ENCODE data around the gene FOXQ1.
A peak's percentile ranks its signal among the peaks of the same experiment; 100 is the strongest.

The FOXQ1 gene

DNA sequence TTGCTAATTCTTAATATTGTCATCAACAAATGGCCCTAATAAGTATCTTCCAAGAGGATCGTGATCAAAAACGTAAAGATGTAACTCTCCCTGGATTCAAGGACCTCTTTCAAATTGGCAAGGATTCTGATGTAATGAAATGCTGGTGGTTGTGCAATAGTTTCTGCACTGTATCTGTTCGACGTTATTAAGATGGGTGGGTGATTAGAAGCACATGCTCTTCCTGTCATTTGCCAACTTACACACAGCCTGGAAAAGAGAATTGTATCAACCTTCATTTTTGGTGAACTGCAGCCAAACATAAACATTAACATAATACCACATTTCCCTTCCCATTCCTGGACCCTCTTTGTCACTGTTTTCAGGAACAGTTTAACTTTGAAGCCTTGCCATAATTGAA, 9.8 kb downstream of the FOXQ1 start (continued):
- TF ChIP-seq, protein P1, sequence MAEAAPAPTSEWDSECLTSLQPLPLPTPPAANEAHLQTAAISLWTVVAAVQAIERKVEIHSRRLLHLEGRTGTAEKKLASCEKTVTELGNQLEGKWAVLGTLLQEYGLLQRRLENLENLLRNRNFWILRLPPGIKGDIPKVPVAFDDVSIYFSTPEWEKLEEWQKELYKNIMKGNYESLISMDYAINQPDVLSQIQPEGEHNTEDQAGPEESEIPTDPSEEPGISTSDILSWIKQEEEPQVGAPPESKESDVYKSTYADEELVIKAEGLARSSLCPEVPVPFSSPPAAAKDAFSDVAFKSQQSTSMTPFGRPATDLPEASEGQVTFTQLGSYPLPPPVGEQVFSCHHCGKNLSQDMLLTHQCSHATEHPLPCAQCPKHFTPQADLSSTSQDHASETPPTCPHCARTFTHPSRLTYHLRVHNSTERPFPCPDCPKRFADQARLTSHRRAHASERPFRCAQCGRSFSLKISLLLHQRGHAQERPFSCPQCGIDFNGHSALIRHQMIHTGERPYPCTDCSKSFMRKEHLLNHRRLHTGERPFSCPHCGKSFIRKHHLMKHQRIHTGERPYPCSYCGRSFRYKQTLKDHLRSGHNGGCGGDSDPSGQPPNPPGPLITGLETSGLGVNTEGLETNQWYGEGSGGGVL (tag by site-specific recombination; IDR thresholded peaks at IDR 0.05) = 0 out of 2 replicates have a peak, but pooled peaks have one; percentile 11

DNA sequence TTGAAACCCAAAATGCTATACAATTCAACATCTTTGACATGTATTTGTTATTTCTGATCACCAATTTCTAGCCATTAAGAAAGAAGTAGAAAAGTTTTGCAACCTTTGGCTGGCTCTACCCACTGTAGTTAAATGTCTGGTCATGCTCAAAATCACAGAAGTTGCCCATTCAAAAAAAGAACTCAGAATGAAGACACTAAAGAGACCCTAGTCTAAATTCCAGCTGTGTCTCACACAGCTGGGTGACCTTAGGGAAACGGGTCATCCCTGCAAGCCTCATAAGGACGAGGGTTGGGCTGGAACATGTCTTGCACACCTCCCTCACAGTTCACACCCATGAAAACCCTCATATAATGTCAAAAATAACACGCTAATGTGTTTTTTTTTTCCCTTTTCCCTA, 10.3 kb downstream of the FOXQ1 start:
- TF ChIP-seq ZNF37A (tag by site-specific recombination; IDR thresholded peaks at IDR 0.05) (no peak), YY2 (tag by site-specific recombination; IDR thresholded peaks at IDR 0.05) (no peak), ZNF777 (tag by site-specific recombination; IDR thresholded peaks at IDR 0.05; ENCODE audit: borderline replicate concordance) (no peak), ZNF544 (tag by site-specific recombination; IDR thresholded peaks at IDR 0.05) (no peak), ZNF202 (tag by site-specific recombination; IDR thresholded peaks at IDR 0.05; ENCODE audit: borderline replicate concordance) (no peak), ZNF174 (tag by site-specific recombination; IDR thresholded peaks at IDR 0.05) (no peak), ZNF223 (tag by site-specific recombination; IDR thresholded peaks at IDR 0.05) (no peak)
- TF ChIP-seq, protein P2, sequence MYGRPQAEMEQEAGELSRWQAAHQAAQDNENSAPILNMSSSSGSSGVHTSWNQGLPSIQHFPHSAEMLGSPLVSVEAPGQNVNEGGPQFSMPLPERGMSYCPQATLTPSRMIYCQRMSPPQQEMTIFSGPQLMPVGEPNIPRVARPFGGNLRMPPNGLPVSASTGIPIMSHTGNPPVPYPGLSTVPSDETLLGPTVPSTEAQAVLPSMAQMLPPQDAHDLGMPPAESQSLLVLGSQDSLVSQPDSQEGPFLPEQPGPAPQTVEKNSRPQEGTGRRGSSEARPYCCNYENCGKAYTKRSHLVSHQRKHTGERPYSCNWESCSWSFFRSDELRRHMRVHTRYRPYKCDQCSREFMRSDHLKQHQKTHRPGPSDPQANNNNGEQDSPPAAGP (tag by site-specific recombination; IDR thresholded peaks at IDR 0.05) = no peak
- Histone ChIP-seq H3K4me3 (ENCODE audit: low read depth, low read length) (no peak overlapping the region), H3K4me1 (ENCODE audit: control insufficient read depth, insufficient read depth, low read length) (peaks cover 2% of the 10 kb centered on the region; the same call in 1 of the 2 replicates), H3K36me3 (ENCODE audit: control insufficient read depth in 2 of 2, insufficient read depth in 1 of 2, low read length in 2 of 2) (no peaks in the 10 kb centered on the region), H3K27ac (ENCODE audit: extremely low read depth, low read depth, low read length) (no peak overlapping the region), H3K9me3 (ENCODE audit: control insufficient read depth, insufficient read depth, low read depth, low read length) (no peaks in the 10 kb centered on the region)
- ChIA-PET POLR2A (no interaction called here), CTCF (no interaction called here)

DNA sequence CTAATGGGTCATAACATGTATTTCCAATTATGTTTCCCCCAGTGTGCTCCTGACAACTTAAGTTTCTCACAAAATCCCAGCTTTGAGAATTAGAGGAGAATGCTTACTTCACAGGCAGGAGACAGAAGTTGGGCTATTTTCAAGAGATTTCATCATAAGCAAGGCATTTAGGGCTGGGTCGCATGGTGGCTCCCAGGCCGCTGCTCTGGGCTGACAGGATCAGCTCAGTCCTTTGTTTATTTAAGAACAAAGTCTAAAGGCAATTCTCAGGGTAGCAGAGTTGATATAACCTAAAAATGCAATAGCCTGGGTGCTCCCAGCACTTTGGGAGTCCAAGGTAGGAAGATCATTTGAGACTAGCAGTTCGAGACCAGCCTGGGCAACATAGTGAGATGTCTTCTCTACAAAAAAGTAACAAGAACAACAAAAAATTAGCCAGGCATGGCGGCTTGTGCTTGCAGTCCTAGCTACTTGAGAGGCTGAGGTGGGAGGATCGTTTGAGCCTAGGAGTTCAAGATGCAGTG, 10.9 kb downstream of the FOXQ1 start:
- ChIA-PET POLR2A (no interaction called here), CTCF (interaction anchor here (0.7 kb wide), 1 partner anchor 14 kb away, joined by 6 read pairs; no protein-coding TSS in a partner anchor)
- H3K4me3 ChIP-seq (ENCODE audit: low read depth, low read length) = no peak overlapping the region
- no peaks in the 10 kb centered on the region for H3K9me3 ChIP-seq (ENCODE audit: control insufficient read depth, insufficient read depth, low read depth, low read length)
- H3K36me3 ChIP-seq (ENCODE audit: control insufficient read depth in 2 of 2, insufficient read depth in 1 of 2, low read length in 2 of 2) = no peaks in the 10 kb centered on the region
- no peak for TF ChIP-seq OSR2 (tag by site-specific recombination; IDR thresholded peaks at IDR 0.05)
- TF ChIP-seq ZNF596 (tag by site-specific recombination; IDR thresholded peaks at IDR 0.05) = no peak
- TF ChIP-seq, protein P3, sequence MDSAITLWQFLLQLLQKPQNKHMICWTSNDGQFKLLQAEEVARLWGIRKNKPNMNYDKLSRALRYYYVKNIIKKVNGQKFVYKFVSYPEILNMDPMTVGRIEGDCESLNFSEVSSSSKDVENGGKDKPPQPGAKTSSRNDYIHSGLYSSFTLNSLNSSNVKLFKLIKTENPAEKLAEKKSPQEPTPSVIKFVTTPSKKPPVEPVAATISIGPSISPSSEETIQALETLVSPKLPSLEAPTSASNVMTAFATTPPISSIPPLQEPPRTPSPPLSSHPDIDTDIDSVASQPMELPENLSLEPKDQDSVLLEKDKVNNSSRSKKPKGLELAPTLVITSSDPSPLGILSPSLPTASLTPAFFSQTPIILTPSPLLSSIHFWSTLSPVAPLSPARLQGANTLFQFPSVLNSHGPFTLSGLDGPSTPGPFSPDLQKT (IDR thresholded peaks at IDR 0.05; ENCODE audit: borderline replicate concordance, low read depth, low read length) = no peak
- no peak for TF ChIP-seq GLIS2 (tag by site-specific recombination; IDR thresholded peaks at IDR 0.05)
- TF ChIP-seq ZFP3 (tag by site-specific recombination; IDR thresholded peaks at IDR 0.05; ENCODE audit: low read depth) = no peak
- H3K4me1 ChIP-seq (ENCODE audit: control insufficient read depth, insufficient read depth, low read length) = peaks cover 2% of the 10 kb centered on the region; the same call in 1 of the 2 replicates
- H3K27ac ChIP-seq (ENCODE audit: extremely low read depth, low read depth, low read length) = no peak overlapping the region

DNA sequence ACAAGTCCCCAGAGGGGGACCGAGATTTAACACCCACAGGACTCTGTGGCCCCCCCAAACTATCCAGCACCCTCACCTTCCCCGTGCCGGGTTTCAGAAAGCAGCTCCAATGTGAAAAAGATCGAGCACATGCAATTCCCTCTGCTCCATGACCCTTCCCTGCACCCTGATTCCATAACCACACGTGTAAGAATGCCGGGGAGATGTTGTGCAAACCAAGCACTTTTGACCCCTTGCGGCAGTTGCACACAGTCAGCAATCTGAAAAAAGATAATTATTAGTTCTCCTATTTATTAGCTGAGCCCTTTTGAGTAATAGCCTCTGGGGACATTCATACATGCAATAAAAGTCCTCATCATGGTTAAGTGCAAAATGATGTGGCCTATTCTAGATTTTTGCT, 13.0 kb downstream of the FOXQ1 start:
- no peaks in the 10 kb centered on the region for H3K9me3 ChIP-seq (ENCODE audit: control insufficient read depth, insufficient read depth, low read depth, low read length)
- CTCF ChIA-PET = interaction anchor here (0.6 to 1.6 kb wide), 3 partner anchors 11 to 732 kb away, joined by 3 to 4 read pairs (median 3); no protein-coding TSS in a partner anchor
- POLR2A ChIA-PET = no interaction called here
- H3K36me3 ChIP-seq (ENCODE audit: control insufficient read depth in 2 of 2, insufficient read depth in 1 of 2, low read length in 2 of 2) = no peaks in the 10 kb centered on the region
- H3K27ac ChIP-seq (ENCODE audit: extremely low read depth, low read depth, low read length) = no peak overlapping the region
- H3K4me1 ChIP-seq (ENCODE audit: control insufficient read depth, insufficient read depth, low read length) = peaks cover 2% of the 10 kb centered on the region; the same call in 1 of the 2 replicates
- no peak overlapping the region for H3K4me3 ChIP-seq (ENCODE audit: low read depth, low read length)
- TF ChIP-seq ZNF10 (tag by site-specific recombination; IDR thresholded peaks at IDR 0.05) = no peak
- TF ChIP-seq, protein P4, sequence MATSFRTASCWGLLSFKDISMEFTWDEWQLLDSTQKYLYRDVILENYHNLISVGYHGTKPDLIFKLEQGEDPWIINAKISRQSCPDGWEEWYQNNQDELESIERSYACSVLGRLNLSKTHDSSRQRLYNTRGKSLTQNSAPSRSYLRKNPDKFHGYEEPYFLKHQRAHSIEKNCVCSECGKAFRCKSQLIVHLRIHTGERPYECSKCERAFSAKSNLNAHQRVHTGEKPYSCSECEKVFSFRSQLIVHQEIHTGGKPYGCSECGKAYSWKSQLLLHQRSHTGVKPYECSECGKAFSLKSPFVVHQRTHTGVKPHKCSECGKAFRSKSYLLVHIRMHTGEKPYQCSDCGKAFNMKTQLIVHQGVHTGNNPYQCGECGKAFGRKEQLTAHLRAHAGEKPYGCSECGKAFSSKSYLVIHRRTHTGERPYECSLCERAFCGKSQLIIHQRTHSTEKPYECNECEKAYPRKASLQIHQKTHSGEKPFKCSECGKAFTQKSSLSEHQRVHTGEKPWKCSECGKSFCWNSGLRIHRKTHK (tag by site-specific recombination; IDR thresholded peaks at IDR 0.05) = no peak
- TF ChIP-seq HOXA7 (CRISPR knock-in tag; IDR thresholded peaks at IDR 0.05; ENCODE audit: borderline replicate concordance) = no peak
- no peak for TF ChIP-seq ZNF514 (tag by site-specific recombination; IDR thresholded peaks at IDR 0.05)
- TF ChIP-seq ZBTB17 (tag by site-specific recombination; IDR thresholded peaks at IDR 0.05) = no peak
- TF ChIP-seq ZNF654 (tag by site-specific recombination; IDR thresholded peaks at IDR 0.05; ENCODE audit: low read depth) = no peak
- no peak for TF ChIP-seq ZNF350 (tag by site-specific recombination; IDR thresholded peaks at IDR 0.05)
- TF ChIP-seq, protein P5, sequence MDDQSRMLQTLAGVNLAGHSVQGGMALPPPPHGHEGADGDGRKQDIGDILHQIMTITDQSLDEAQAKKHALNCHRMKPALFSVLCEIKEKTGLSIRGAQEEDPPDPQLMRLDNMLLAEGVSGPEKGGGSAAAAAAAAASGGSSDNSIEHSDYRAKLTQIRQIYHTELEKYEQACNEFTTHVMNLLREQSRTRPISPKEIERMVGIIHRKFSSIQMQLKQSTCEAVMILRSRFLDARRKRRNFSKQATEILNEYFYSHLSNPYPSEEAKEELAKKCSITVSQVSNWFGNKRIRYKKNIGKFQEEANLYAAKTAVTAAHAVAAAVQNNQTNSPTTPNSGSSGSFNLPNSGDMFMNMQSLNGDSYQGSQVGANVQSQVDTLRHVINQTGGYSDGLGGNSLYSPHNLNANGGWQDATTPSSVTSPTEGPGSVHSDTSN (CRISPR knock-in tag; IDR thresholded peaks at IDR 0.05) = no peak
- TF ChIP-seq, protein P2 (tag by site-specific recombination; IDR thresholded peaks at IDR 0.05) = no peak
- no peak for TF ChIP-seq ZNF433 (tag by site-specific recombination; IDR thresholded peaks at IDR 0.05; ENCODE audit: low read depth)
